ENCODE data around the gene NOC4L. TPM values are rescaled to one million over a fixed set of nuclear protein-coding genes. Genes with fewer than 3 reads are reported as not detected.
"Not testable (repeated sequence)": the region's sequence is repeated elsewhere in the genome, so short reads cannot be mapped to it uniquely, and the experiment has no call there.

Gene NOC4L
- total and polyA plus RNA-seq, 5 donors from 2014 or later = 17.0 to 26.9 (median 19.2) TPM

DNA sequence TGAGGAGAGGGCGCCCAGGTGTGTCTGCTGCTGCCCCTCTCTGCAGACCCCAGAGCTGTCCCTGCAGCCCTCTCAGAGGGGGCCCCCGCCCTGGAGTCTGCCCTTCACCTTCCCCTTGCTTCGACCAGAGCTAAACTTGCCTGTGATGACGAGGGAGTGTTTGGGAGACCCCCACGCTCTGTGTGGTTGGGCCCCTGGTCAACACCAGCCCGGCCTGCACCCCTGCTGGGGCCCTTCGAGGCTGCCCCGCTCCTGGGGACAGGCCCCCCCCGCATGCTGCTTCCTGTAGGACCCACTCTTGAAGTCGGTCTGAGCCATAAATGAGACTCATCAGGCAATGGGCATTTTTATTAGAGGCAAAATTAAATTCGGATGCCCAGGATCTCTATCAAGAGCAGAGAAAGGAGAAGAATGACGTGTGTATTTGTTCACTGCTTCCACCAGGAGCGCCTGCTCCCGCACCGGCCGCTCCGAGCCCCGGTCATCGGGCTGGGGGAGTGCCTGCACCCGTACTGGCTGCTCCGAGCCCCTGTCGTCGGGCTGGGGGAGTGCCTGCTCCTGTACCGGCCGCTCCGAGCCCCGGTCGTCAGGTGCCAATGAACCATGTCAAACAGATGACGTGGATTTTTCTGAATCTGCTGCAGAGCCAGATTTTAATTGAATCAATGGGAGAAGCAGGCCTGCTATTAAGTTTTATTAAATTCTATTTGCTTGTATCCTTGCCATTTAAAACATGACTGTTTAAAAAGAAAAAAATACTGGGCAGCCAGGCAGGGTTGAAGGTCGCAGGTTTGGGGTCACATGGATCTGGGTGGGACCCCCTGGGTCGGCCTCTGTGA, 47.7 kb downstream of the NOC4L start:
- peaks cover 7% of the 10 kb centered on the region for H3K36me3 Mint-ChIP-seq
- Histone ChIP-seq H3K36me3 (ENCODE audit: control insufficient read depth, insufficient read depth, low read length) (no peaks in the 10 kb centered on the region), H3K4me3 (ENCODE audit: low read depth, low read length) (no peak overlapping the region), H3K9me3 (ENCODE audit: control insufficient read depth in 2 of 2, low read length in 2 of 2) (peaks cover 0 to 14% of the 10 kb centered on the region in 2 experiments), H3K4me1 (ENCODE audit: control insufficient read depth, insufficient read depth, low read length, poor library complexity, severe bottlenecking) (peaks cover 34% of the 10 kb centered on the region), H3K27ac (ENCODE audit: insufficient read depth, low read length, poor library complexity, severe bottlenecking) (no peak overlapping the region), H3K27me3 (ENCODE audit: control insufficient read depth, insufficient read depth, low read length) (no peaks in the 10 kb centered on the region)
- H3K9me3 Mint-ChIP-seq = peaks cover 0 to 9% (median 2%) of the 10 kb centered on the region in 7 donors
- H3K4me1 Mint-ChIP-seq = peaks cover 0 to 38% (median 6%) of the 10 kb centered on the region in 4 donors
- peak overlapping the region in 1 of 4 donors; percentile 81 for H3K4me3 Mint-ChIP-seq
- no peaks in the 10 kb centered on the region for H3K27me3 Mint-ChIP-seq
- DNase-seq = no peak
- ATAC-seq (ENCODE audit: low read depth in 2 of 2) = no peak
- H3K27ac Mint-ChIP-seq = no peak overlapping the region

DNA sequence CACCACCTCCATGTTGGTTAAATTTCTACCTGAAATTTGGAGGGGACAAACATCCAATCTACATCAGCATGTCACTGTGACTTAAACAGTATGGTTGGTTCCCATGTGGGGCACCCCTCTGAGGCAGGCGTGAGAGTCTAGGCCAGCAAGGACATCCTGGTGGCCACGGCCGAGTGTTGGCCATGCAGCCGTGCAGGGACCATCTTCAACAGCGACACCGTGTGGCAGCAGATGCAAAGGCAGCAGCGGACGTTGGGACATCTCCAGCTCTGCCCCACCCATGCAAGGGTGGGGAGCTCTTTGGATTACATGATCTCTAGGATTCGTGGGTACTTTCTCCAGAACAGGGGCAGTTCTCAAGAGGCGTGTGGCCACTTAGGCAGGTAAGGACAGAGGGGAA, 49.8 kb downstream of the NOC4L start:
- H3K4me1 Mint-ChIP-seq = peaks cover 0 to 21% (median 6%) of the 10 kb centered on the region in 4 donors

DNA sequence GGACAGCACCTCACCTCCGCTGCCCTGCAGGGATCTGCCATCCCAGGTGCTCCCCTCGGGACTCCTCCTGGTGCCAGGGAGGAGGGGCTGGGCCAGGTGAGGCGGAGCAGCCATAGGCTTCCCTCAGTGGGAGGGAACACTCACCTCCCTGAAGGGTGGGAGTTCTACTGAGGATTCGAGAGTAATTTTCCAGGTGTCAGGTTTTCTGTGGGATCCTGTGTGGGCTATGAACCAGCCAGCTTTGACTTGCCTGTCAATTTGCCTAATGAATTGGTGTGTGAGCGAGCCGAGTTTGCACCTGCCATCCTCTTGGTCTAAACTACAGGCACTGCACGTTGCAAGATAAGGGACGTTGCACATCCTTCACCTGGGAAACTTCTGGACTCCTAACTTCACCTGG, 50.3 kb downstream of the NOC4L start:
- peaks cover 4% of the 10 kb centered on the region for H3K36me3 Mint-ChIP-seq
- H3K9me3 Mint-ChIP-seq = peaks cover 0 to 9% (median 2%) of the 10 kb centered on the region in 7 donors
- no peaks in the 10 kb centered on the region for H3K36me3 ChIP-seq (ENCODE audit: control insufficient read depth, insufficient read depth, low read length)
- peaks cover 3% of the 10 kb centered on the region for H3K27me3 Mint-ChIP-seq
- DNase-seq (no peak), ATAC-seq (ENCODE audit: low read depth in 2 of 2) (no peak)
- no peak overlapping the region for H3K27ac ChIP-seq (ENCODE audit: insufficient read depth, low read length, poor library complexity, severe bottlenecking)
- peaks cover 11% of the 10 kb centered on the region for H3K4me1 ChIP-seq (ENCODE audit: control insufficient read depth, insufficient read depth, low read length, poor library complexity, severe bottlenecking)
- H3K4me1 Mint-ChIP-seq = peaks cover 0 to 17% (median 4%) of the 10 kb centered on the region in 4 donors
- no peaks in the 10 kb centered on the region for H3K27me3 ChIP-seq (ENCODE audit: control insufficient read depth, insufficient read depth, low read length)
- H3K27ac Mint-ChIP-seq = no peak overlapping the region
- no peak overlapping the region for H3K4me3 Mint-ChIP-seq
- peaks cover 0 to 14% of the 10 kb centered on the region in 2 experiments for H3K9me3 ChIP-seq (ENCODE audit: control insufficient read depth in 2 of 2, low read length in 2 of 2)
- H3K4me3 ChIP-seq (ENCODE audit: low read depth, low read length) = no peak overlapping the region

More for the DNA sequence above, 49.8 kb downstream of the NOC4L start:
- H3K36me3 Mint-ChIP-seq = peaks cover 7% of the 10 kb centered on the region
- no peaks in the 10 kb centered on the region for H3K27me3 Mint-ChIP-seq
- H3K4me3 Mint-ChIP-seq = peak overlapping the region in 1 of 4 donors; percentile 75
- Histone ChIP-seq H3K4me3 (ENCODE audit: low read depth, low read length) (no peak overlapping the region), H3K9me3 (ENCODE audit: control insufficient read depth in 2 of 2, low read length in 2 of 2) (peaks cover 0 to 14% of the 10 kb centered on the region in 2 experiments), H3K27ac (ENCODE audit: insufficient read depth, low read length, poor library complexity, severe bottlenecking) (no peak overlapping the region), H3K4me1 (ENCODE audit: control insufficient read depth, insufficient read depth, low read length, poor library complexity, severe bottlenecking) (peaks cover 14% of the 10 kb centered on the region), H3K36me3 (ENCODE audit: control insufficient read depth, insufficient read depth, low read length) (no peaks in the 10 kb centered on the region), H3K27me3 (ENCODE audit: control insufficient read depth, insufficient read depth, low read length) (no peaks in the 10 kb centered on the region)
- peak overlapping the region in 1 of 3 donors; percentile 51 for H3K27ac Mint-ChIP-seq
- peak in 1 of 3 donors; percentile 16 for DNase-seq
- H3K9me3 Mint-ChIP-seq = peaks cover 0 to 9% (median 2%) of the 10 kb centered on the region in 7 donors
- no peak for ATAC-seq (ENCODE audit: low read depth in 2 of 2)

DNA sequence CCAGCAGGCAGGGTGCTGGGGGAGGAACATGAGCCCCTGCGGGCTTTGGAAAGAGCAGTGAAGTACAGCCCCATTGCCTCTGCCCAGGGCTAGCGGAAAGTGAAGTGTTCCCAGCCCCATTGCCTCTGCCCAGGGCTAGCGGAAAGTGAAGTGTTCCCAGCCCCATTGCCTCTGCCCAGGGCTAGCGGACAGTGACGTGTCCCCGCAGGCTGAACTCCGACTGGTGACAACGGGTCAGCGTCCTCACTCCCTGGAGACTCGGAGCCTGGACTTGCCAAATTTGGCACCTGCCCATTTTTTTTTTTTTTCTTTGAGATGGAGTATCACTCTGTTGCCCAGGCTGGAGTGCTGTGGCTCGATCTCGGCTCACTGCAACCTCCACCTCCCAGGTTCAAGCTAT, 51.0 kb downstream of the NOC4L start:
- H3K4me1 Mint-ChIP-seq = peaks cover 0 to 13% (median 2%) of the 10 kb centered on the region in 4 donors
- not testable (repeated sequence) for ATAC-seq (ENCODE audit: low read depth in 2 of 2); H3K4me3 Mint-ChIP-seq; H3K27ac Mint-ChIP-seq; H3K36me3 Mint-ChIP-seq; H3K36me3 ChIP-seq (ENCODE audit: control insufficient read depth, insufficient read depth, low read length); H3K27me3 Mint-ChIP-seq; DNase-seq; H3K4me1 ChIP-seq (ENCODE audit: control insufficient read depth, insufficient read depth, low read length, poor library complexity, severe bottlenecking); H3K9me3 Mint-ChIP-seq; H3K27me3 ChIP-seq (ENCODE audit: control insufficient read depth, insufficient read depth, low read length); H3K27ac ChIP-seq (ENCODE audit: insufficient read depth, low read length, poor library complexity, severe bottlenecking); H3K4me3 ChIP-seq (ENCODE audit: low read depth, low read length)
- peaks cover 0 to 14% of the 10 kb centered on the region in 2 experiments for H3K9me3 ChIP-seq (ENCODE audit: control insufficient read depth in 2 of 2, low read length in 2 of 2)

DNA sequence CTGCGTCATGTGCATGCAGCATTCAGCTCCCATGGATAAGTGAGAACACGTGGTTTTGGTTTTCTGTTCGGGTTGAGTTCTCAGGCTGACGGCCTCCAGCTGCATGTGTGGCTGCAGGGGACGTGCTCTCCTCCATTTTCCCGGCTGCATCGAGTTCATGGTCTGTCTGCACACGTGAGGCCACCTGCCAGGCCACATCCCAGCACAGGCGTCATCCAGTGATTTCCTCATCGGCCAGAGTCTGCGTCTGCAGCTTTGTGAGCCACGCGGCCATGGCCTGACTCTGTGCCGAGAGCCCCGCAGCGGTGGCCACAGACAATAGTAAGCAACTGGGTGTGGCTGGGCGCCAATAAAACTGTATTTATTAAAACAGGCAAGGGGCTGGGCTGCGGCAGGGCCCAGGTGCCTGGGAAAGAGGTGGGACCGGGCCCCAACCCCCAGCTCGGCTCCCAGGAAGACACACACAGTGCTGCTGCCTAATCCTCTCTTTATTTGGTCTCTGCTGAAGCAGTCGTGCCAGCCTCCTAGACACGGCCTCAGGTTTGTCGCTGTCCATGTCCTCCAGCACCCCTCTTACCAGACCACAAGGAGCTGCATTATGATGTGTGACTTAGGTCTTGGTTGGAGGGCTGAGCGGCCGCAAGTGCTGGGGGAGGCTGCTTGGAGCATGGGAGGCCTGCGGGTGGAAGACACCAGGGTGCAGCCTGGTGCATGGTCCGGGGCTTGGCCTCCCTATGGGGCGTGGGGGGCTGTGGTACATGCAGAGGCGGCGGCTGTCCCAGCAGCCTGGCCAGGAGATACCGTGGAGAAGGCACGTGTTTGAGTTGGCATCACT, 52.0 kb downstream of the NOC4L start:
- peaks cover 0 to 9% (median under 1%) of the 10 kb centered on the region in 7 donors for H3K9me3 Mint-ChIP-seq
- Histone ChIP-seq H3K27me3 (ENCODE audit: control insufficient read depth, insufficient read depth, low read length) (no peaks in the 10 kb centered on the region), H3K4me1 (ENCODE audit: control insufficient read depth, insufficient read depth, low read length, poor library complexity, severe bottlenecking) (no peaks in the 10 kb centered on the region), H3K4me3 (ENCODE audit: low read depth, low read length) (no peak overlapping the region), H3K36me3 (ENCODE audit: control insufficient read depth, insufficient read depth, low read length) (no peaks in the 10 kb centered on the region), H3K9me3 (ENCODE audit: control insufficient read depth in 2 of 2, low read length in 2 of 2) (peaks cover 0 to 14% of the 10 kb centered on the region in 2 experiments), H3K27ac (ENCODE audit: insufficient read depth, low read length, poor library complexity, severe bottlenecking) (no peak overlapping the region)
- H3K4me1 Mint-ChIP-seq = peaks cover 0 to 3% (median under 1%) of the 10 kb centered on the region in 4 donors
- peaks cover 4% of the 10 kb centered on the region for H3K36me3 Mint-ChIP-seq
- H3K4me3 Mint-ChIP-seq = no peak overlapping the region
- peaks cover 5% of the 10 kb centered on the region for H3K27me3 Mint-ChIP-seq
- no peak for ATAC-seq (ENCODE audit: low read depth in 2 of 2)
- DNase-seq = no peak
- no peak overlapping the region for H3K27ac Mint-ChIP-seq

DNA sequence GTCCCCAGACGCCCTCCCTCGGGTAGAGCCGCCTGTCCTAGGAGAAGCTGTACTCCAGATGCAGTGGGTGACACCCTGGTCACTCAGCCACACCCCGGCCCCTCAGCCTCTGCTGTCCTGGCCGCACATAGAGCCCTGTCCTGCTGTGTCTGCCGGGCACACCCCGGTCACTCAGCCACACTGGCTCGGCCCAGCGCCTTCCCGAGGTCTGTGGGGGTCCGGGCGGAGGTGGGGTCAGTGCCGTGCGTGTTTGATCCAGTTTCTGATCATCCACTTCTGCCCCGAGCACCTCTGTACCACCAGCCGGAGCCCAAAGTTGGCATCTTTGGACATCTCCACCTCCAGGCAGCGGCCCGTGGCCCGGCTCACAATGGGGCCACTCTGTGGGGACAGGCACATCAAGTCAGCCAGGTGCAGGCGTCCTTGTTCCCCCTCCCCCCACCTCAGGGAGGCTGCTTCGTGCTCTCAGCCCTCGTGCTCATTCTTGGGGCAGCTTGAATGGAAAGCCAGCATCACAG, 52.7 kb downstream of the NOC4L start:
- H3K36me3 ChIP-seq (ENCODE audit: control insufficient read depth, insufficient read depth, low read length) = no peaks in the 10 kb centered on the region
- Mint-ChIP-seq H3K4me3 (no peak overlapping the region), H3K36me3 (peaks cover 4% of the 10 kb centered on the region), H3K9me3 (peaks cover 0 to 9% (median 0%) of the 10 kb centered on the region in 7 donors), H3K27me3 (peaks cover 5% of the 10 kb centered on the region), H3K4me1 (no peaks in the 10 kb centered on the region), H3K27ac (no peak overlapping the region)
- no peak overlapping the region for H3K27ac ChIP-seq (ENCODE audit: insufficient read depth, low read length, poor library complexity, severe bottlenecking)
- H3K9me3 ChIP-seq (ENCODE audit: control insufficient read depth in 2 of 2, low read length in 2 of 2) = peaks cover 0 to 14% of the 10 kb centered on the region in 2 experiments
- no peak overlapping the region for H3K4me3 ChIP-seq (ENCODE audit: low read depth, low read length)
- no peaks in the 10 kb centered on the region for H3K27me3 ChIP-seq (ENCODE audit: control insufficient read depth, insufficient read depth, low read length)
- DNase-seq (no peak), ATAC-seq (ENCODE audit: low read depth in 2 of 2) (no peak)
- no peaks in the 10 kb centered on the region for H3K4me1 ChIP-seq (ENCODE audit: control insufficient read depth, insufficient read depth, low read length, poor library complexity, severe bottlenecking)

DNA sequence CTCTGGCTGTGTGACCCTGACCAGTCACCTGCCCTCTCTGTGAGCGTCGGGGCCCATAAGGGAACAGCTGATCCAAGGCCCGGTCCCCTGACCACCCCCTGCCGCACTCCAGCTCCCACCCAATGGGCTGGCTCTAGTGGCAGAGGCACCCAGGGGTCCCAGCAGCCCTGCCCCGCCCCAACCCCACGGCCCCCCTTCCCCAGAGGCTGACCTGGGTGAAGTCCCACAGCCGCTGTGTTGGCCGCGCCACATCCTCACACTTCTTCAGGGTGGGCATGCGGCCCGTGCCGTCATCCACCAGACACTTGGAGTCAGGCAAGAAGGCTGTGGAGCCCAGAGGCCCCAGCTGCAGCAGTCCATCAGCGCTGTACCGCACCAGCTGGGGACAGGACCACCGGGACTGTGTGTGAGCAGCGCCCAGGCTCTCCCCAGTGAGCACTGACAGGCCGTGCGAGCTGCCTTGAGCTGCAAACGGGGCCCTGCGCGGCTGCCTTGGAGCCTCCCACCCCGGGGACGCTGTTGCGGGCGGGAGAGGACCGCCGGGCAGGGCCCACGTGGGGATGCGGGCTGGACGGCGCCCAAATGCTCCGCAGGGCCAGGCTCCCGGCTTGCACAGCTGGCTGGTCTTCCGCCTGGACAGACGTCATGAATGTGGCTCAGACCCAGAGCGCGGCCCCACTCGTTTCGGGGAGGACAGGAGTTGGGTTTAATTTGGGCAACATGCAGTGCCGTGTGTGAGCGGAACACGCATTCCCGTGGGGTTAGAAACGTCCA, 53.5 kb downstream of the NOC4L start:
- Mint-ChIP-seq H3K4me3 (no peak overlapping the region), H3K27me3 (peaks cover 8% of the 10 kb centered on the region), H3K36me3 (peaks cover 4% of the 10 kb centered on the region), H3K27ac (no peak overlapping the region), H3K9me3 (peaks cover 0 to 9% (median 0%) of the 10 kb centered on the region in 7 donors), H3K4me1 (no peaks in the 10 kb centered on the region)
- no peaks in the 10 kb centered on the region for H3K4me1 ChIP-seq (ENCODE audit: control insufficient read depth, insufficient read depth, low read length, poor library complexity, severe bottlenecking)
- no peaks in the 10 kb centered on the region for H3K36me3 ChIP-seq (ENCODE audit: control insufficient read depth, insufficient read depth, low read length)
- H3K9me3 ChIP-seq (ENCODE audit: control insufficient read depth in 2 of 2, low read length in 2 of 2) = peaks cover 0 to 14% of the 10 kb centered on the region in 2 experiments
- ATAC-seq (ENCODE audit: low read depth in 2 of 2) = no peak
- DNase-seq = no peak
- H3K4me3 ChIP-seq (ENCODE audit: low read depth, low read length) = no peak overlapping the region
- H3K27me3 ChIP-seq (ENCODE audit: control insufficient read depth, insufficient read depth, low read length) = no peaks in the 10 kb centered on the region
- no peak overlapping the region for H3K27ac ChIP-seq (ENCODE audit: insufficient read depth, low read length, poor library complexity, severe bottlenecking)
